ENCODE data around the gene GMPPA. TPM values are rescaled to one million over a fixed set of nuclear protein-coding genes. Genes with fewer than 3 reads are reported as not detected.

GMPPA gene
- total and polyA plus RNA-seq, 4 donors = 18.8 to 48.9 (median 38.7) TPM

GRCh38 chr2:219482674-219483405, 15.9 kb upstream of the GMPPA start:
- DNase-seq (no peak), ATAC-seq (ENCODE audit: insufficient read depth, low FRiP score) (no peak)
- Histone ChIP-seq H3K4me3 (no peak overlapping the region), H3K9ac (ENCODE audit: insufficient read depth in 1 of 2, low read length in 2 of 2) (no peak overlapping the region), H3K4me1 (ENCODE audit: control insufficient read depth in 5 of 5, insufficient read depth in 5 of 5, low read length in 5 of 5) (peaks cover 0 to 13% (median 3%) of the 10 kb centered on the region in 5 donors), H3K9me3 (ENCODE audit: control insufficient read depth in 4 of 4, insufficient read depth in 3 of 4, low read length in 3 of 4) (peaks cover 0 to 2% (median 0%) of the 10 kb centered on the region in 4 donors), H3K36me3 (ENCODE audit: control insufficient read depth in 4 of 4, insufficient read depth in 4 of 4, low read length in 4 of 4) (peaks cover 0 to 6% (median 0%) of the 10 kb centered on the region in 4 donors), H3K27me3 (ENCODE audit: control insufficient read depth in 3 of 3, insufficient read depth in 3 of 3, low read length in 2 of 3) (peaks cover 5 to 46% (median 17%) of the 10 kb centered on the region in 3 donors), H3K27ac (ENCODE audit: low read depth in 1 of 2, low read length in 1 of 2) (no peak overlapping the region)
- 67 to 73% methylated on average over 17 of the region's 17 CpGs for WGBS, 2 donors
- TF ChIP-seq CTCF (IDR thresholded peaks at IDR 0.05; ENCODE audit: control extremely low read depth, extremely low read depth) = no peak

- H3K9me3 ChIP-seq (ENCODE audit: control insufficient read depth in 4 of 4, insufficient read depth in 3 of 4, low read length in 3 of 4) = peaks cover 0 to 2% (median 0%) of the 10 kb centered on the region in 4 donors
- H3K9ac ChIP-seq (ENCODE audit: insufficient read depth in 1 of 2, low read length in 2 of 2) = no peak overlapping the region
- H3K36me3 ChIP-seq (ENCODE audit: control insufficient read depth in 4 of 4, insufficient read depth in 4 of 4, low read length in 4 of 4) = peaks cover 0 to 6% (median 0%) of the 10 kb centered on the region in 4 donors
- TF ChIP-seq CTCF (IDR thresholded peaks at IDR 0.05; ENCODE audit: control extremely low read depth, extremely low read depth) = no peak
- peaks cover 5 to 42% (median 17%) of the 10 kb centered on the region in 3 donors for H3K27me3 ChIP-seq (ENCODE audit: control insufficient read depth in 3 of 3, insufficient read depth in 3 of 3, low read length in 2 of 3)
- peaks cover 0 to 10% (median 3%) of the 10 kb centered on the region in 5 donors for H3K4me1 ChIP-seq (ENCODE audit: control insufficient read depth in 5 of 5, insufficient read depth in 5 of 5, low read length in 5 of 5)
- ATAC-seq (ENCODE audit: insufficient read depth, low FRiP score) = no peak
- H3K27ac ChIP-seq (ENCODE audit: low read depth in 1 of 2, low read length in 1 of 2) = no peak overlapping the region
- DNase-seq = no peak
- 17 to 19% methylated on average over 54 to 58 of the region's 58 CpGs for WGBS, 2 donors
- no peak overlapping the region for H3K4me3 ChIP-seq
Observed at GRCh38 chr2:219483451-219484342, 15.0 kb upstream of the GMPPA start.

- H3K9ac ChIP-seq (ENCODE audit: insufficient read depth in 1 of 2, low read length in 2 of 2) = no peak overlapping the region
- peaks cover 5 to 42% (median 17%) of the 10 kb centered on the region in 3 donors for H3K27me3 ChIP-seq (ENCODE audit: control insufficient read depth in 3 of 3, insufficient read depth in 3 of 3, low read length in 2 of 3)
- peaks cover 0 to 6% (median 0%) of the 10 kb centered on the region in 4 donors for H3K36me3 ChIP-seq (ENCODE audit: control insufficient read depth in 4 of 4, insufficient read depth in 4 of 4, low read length in 4 of 4)
- peaks cover 0 to 10% (median 3%) of the 10 kb centered on the region in 5 donors for H3K4me1 ChIP-seq (ENCODE audit: control insufficient read depth in 5 of 5, insufficient read depth in 5 of 5, low read length in 5 of 5)
- DNase-seq (peak; percentile 36 to 43 (median 39)), ATAC-seq (ENCODE audit: insufficient read depth, low FRiP score) (no peak)
- 2% methylated on average over 89 of the region's 89 CpGs for WGBS, 2 donors
- no peak overlapping the region for H3K4me3 ChIP-seq
- no peak for TF ChIP-seq CTCF (IDR thresholded peaks at IDR 0.05; ENCODE audit: control extremely low read depth, extremely low read depth)
- H3K9me3 ChIP-seq (ENCODE audit: control insufficient read depth in 4 of 4, insufficient read depth in 3 of 4, low read length in 3 of 4) = peaks cover 0 to 2% (median 0%) of the 10 kb centered on the region in 4 donors
- H3K27ac ChIP-seq (ENCODE audit: low read depth in 1 of 2, low read length in 1 of 2) = no peak overlapping the region
Observed at GRCh38 chr2:219484343-219485200, 14.1 kb upstream of the GMPPA start.

Measured in lung (tissue), 12 donors.